Upper lobe of right lung (tissue), 1 donor: ENCODE measurements around the gene EEF2K. TPM values are rescaled to one million over a fixed set of nuclear protein-coding genes. Genes with fewer than 3 reads are reported as not detected.
"Not testable (repeated sequence)": the region's sequence is repeated elsewhere in the genome, so short reads cannot be mapped to it uniquely, and the experiment has no call there.

ENCODE experiments used
- ATAC-seq: fragments of 200-7000 bp; cut with Tn5 transposase; one replicate; pipeline ENCODE4 v1.9.1; 2020; ENCODE audit warnings: mild to moderate bottlenecking, moderate library complexity
- DNase-seq: peaks from one replicate; pipeline ENCODE4 v3.0.0-alpha.2; 2020
- H3K27ac ChIP-seq: fragments of 200-600 bp; one replicate; pipeline ENCODE4 v1.8.0; 2022
- H3K27me3 ChIP-seq: fragments of 200-600 bp; one replicate; pipeline ENCODE4 v1.8.0; 2022; ENCODE audit warnings: mild to moderate bottlenecking
- H3K36me3 ChIP-seq: fragments of 200-600 bp; one replicate; pipeline ENCODE4 v1.8.0; 2022
- H3K4me1 ChIP-seq: fragments of 200-600 bp; one replicate; pipeline ENCODE4 v1.8.0; 2022
- H3K4me3 ChIP-seq: fragments of 200-600 bp; one replicate; pipeline ENCODE4 v1.8.0; 2022; ENCODE audit warnings: mild to moderate bottlenecking
- H3K9me3 ChIP-seq: fragments of 200-600 bp; one replicate; pipeline ENCODE4 v1.8.0; 2022
- intact Hi-C: fragments of 100-400 bp; cut with DNase I; formaldehyde crosslinking; loops from one replicate; pipeline ENCODE4 v1.11.0; 2022
- total RNA-seq: library from RNA; stranded (reverse); fragmentation: NEBNext Ultra II Directional; extraction: Animal tissue kit (Norgen Biotek cat#: 25700); gene quantifications from one replicate; pipeline ENCODE4 v1.2.1, GENCODE V29; 2021
- TF ChIP-seq, protein P1 (sequence below): fragments of 200-600 bp; IDR thresholded peaks from one replicate; pipeline ENCODE4 v1.8.0; 2022; ENCODE audit warnings: antibody characterized with exemption
- donor health status: DM: no; HTN: yes; CAD: no; lungs with severe emphysema.

The EEF2K gene
- total RNA-seq, 1 donor from 2014 or later: 34.9 TPM

DNA sequence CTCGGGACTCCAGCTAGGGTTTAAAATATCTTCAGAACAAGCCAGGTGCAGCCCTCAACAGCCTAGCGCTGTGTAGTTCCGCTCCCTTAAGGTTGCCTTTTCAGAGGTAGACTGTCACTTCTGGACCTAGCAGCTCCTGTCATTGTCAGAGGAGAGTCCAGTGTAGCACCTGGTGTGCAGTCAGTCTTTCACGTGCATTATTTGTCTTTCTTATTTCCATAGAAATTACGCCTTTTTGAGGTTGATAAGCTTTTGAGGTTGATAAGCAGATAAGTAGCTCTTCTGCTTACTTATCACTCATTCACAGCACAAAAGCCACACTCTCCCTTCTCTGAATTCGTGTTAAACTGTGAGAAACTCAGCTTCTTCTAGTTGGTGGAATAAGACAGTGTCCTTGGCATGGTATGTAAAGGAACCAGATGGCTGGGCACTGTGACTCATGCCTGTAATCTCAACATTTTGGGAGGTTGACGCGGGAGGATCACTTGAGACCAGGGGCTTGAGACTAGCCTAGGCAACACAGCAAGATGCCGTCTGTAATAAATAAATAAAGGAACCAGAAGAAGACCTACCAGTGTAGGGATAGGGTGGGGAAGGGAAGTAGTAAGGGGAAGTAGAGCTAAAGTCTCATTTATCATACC lies 10.2 kb downstream of the EEF2K start:
- ATAC-seq (peak; percentile 46), DNase-seq (no peak)
- Histone ChIP-seq H3K4me1 (peaks cover 26% of the 10 kb centered on the region), H3K9me3 (no peaks in the 10 kb centered on the region), H3K4me3 (no peak overlapping the region), H3K36me3 (peaks cover 13% of the 10 kb centered on the region), H3K27ac (peak overlapping the region; percentile 44), H3K27me3 (no peaks in the 10 kb centered on the region)
- intact Hi-C loops: no loop called here
- TF ChIP-seq, protein P1, sequence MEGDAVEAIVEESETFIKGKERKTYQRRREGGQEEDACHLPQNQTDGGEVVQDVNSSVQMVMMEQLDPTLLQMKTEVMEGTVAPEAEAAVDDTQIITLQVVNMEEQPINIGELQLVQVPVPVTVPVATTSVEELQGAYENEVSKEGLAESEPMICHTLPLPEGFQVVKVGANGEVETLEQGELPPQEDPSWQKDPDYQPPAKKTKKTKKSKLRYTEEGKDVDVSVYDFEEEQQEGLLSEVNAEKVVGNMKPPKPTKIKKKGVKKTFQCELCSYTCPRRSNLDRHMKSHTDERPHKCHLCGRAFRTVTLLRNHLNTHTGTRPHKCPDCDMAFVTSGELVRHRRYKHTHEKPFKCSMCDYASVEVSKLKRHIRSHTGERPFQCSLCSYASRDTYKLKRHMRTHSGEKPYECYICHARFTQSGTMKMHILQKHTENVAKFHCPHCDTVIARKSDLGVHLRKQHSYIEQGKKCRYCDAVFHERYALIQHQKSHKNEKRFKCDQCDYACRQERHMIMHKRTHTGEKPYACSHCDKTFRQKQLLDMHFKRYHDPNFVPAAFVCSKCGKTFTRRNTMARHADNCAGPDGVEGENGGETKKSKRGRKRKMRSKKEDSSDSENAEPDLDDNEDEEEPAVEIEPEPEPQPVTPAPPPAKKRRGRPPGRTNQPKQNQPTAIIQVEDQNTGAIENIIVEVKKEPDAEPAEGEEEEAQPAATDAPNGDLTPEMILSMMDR: no peak

DNA sequence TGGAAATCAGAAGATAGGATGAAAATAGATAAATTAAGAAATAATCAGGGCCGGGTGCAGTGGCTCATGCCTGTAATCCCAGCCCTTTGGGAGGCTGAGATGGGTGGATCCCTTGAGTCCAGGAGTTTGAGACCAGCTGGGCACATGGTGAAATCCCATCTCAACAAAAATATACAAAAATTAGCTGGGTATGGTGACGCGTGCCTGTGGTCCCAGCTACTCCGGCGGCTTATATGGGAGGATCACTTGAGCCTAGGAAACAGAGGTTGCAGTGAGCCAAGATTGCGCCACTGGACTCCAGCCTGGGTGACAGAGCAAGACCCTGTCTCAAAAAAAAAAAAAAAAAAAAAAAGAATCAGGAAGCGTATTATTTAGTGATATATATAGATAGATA lies 10.8 kb downstream of the EEF2K start:
- Histone ChIP-seq H3K36me3 (peaks cover 13% of the 10 kb centered on the region), H3K4me1 (peaks cover 26% of the 10 kb centered on the region), H3K27ac (peak overlapping the region; percentile 44)
- H3K27me3 ChIP-seq, intact Hi-C loops, ATAC-seq, DNase-seq, H3K9me3 ChIP-seq, H3K4me3 ChIP-seq: not testable (repeated sequence)

DNA sequence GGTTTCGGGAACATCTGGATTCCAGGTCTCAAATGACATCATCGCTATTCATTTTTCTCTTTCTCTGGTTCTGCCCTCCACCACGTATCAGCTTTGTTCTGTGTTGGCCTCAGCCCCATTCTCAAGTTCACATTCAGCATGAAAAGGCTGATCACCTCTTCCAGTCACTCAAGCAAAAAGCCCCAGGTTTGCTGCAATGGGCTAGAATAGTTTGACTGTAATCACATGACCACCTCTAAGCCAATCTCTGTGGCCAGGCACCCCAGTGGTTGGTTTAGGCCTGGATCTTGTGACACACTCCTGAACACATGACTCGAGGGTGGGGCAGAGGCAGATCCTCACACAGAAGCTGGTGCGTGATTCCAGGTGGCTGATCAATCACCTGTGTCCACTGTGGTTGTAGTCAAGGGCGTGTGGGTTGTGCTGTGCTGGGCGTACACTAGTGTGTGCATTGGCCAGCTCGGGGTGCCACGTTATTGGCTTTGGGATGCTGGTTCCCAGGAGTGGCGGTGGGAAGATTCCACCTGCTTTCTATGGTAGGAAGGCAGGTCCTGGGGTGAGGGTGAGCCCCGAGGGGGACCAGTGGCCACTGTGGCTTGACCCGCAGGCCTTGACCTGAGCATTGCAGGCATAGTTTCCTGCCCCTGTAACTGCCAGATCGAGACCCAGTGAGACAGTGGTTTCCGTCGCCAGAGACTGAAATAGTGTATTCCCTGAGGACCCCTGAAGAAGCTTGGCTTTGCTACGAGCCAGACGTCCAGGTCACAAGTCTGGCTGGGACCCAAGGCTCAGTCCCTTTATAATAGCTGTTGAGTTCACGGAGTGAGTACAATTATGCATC lies 12.0 kb downstream of the EEF2K start:
- DNase-seq (no peak), ATAC-seq (peak; percentile 14)
- Histone ChIP-seq H3K4me3 (no peak overlapping the region), H3K36me3 (peaks cover 13% of the 10 kb centered on the region), H3K27ac (peak overlapping the region; percentile 11), H3K9me3 (no peaks in the 10 kb centered on the region), H3K27me3 (no peaks in the 10 kb centered on the region), H3K4me1 (peaks cover 30% of the 10 kb centered on the region)
- intact Hi-C loops: no loop called here
- TF ChIP-seq, protein P1: no peak

DNA sequence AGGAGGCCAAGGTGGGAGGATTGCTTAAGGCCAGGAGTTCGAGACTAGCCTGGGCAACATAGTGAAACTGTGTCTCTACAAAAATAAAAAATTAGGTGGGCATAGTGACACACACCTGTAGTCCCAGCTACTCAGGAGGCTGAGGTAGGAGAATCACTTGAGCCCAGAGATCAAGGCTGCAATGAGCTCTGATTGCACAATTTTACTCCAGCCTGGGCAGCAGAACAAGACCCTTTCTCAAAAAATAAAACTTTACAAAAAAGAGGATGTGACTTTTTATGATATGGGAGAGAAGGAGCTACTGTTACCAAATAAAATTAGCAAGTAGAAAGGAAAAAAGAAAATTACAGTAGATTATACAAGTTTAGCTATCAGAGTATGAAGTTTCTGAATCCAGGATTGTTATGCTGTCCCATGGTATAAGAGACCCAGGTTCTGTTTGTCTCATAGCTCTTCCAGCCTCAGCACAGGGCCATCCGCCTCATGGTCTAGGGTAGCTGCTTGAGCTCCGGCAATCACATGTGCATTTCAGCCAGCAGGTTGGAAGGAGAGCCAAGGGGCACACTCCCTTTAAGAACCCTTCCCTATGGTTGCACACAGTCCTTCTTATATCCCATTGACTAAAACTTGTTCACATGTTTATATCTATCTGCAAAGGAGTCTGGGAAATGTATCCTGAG lies 13.5 kb downstream of the EEF2K start:
- TF ChIP-seq, protein P1: no peak

DNA sequence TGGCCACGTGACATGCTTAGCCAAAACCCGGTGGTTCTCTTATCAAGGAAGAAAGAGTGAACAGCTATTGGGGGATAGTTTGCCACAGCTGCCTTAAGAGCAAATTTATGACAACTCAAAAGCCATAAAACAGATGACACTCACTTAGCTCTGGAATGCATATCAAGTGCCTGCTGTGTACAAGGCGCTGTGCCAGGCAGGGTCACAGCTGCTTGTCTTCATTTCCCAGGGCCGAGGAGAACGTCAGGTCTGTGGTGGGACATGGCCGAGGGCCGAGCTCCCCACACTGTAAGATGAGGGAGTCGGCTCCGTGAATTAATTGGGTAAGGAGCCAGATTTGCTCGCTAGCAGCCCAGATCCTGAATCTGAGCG lies 14.0 kb downstream of the EEF2K start:
- Histone ChIP-seq H3K27ac (peak overlapping the region; percentile 52), H3K9me3 (no peaks in the 10 kb centered on the region), H3K4me3 (no peak overlapping the region), H3K4me1 (peaks cover 36% of the 10 kb centered on the region), H3K27me3 (no peaks in the 10 kb centered on the region), H3K36me3 (peaks cover under 1% of the 10 kb centered on the region)
- DNase-seq (peak; percentile 78), ATAC-seq (peak; percentile 60)
- intact Hi-C loops: no loop called here
- TF ChIP-seq, protein P1: no peak

More for the DNA sequence above, 13.5 kb downstream of the EEF2K start:
- Histone ChIP-seq H3K27me3 (no peaks in the 10 kb centered on the region), H3K4me3 (no peak overlapping the region), H3K36me3 (peaks cover 6% of the 10 kb centered on the region), H3K9me3 (no peaks in the 10 kb centered on the region), H3K4me1 (peaks cover 36% of the 10 kb centered on the region), H3K27ac (no peak overlapping the region)
- DNase-seq: no peak
- intact Hi-C loops: no loop called here
- ATAC-seq: no peak

DNA sequence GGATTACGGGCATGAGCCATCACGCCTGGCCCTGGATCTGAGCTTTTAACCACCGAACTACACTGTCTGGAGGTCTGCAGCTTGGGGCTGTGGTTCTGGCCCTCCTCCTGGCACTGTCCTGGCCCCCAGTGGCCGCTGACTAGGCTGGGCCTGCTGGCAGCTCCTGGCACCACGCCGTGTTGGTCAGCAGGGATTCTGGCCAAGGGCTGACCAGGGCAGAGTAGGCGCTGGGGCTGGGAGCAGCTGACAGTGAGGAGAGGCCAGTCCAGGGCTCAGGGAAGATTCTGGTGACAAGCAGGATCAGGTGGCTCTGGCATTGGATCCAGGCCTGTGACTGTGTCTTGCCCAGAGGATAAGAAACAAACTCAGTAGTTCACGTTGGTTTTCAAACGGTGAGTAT lies 14.6 kb downstream of the EEF2K start:
- H3K4me1 ChIP-seq: peaks cover 36% of the 10 kb centered on the region
- no peak overlapping the region for H3K4me3 ChIP-seq
- H3K36me3 ChIP-seq: no peaks in the 10 kb centered on the region
- H3K9me3 ChIP-seq: no peaks in the 10 kb centered on the region
- TF ChIP-seq, protein P1: no peak
- DNase-seq (no peak), ATAC-seq (peak; percentile 37)
- peak overlapping the region; percentile 52 for H3K27ac ChIP-seq
- H3K27me3 ChIP-seq: no peaks in the 10 kb centered on the region
- intact Hi-C loops: no loop called here
